OCI-LY7 (cell line): Measurements from ENCODE around the gene DIAPH3. TPM values are rescaled to one million over a fixed set of nuclear protein-coding genes. Genes with fewer than 3 reads are reported as not detected.

Experiments used
- BruUV-seq: library from RNA; stranded (reverse); fragments of 400-500 nt; replicated peaks from 2 replicates; lab custom pipeline; 2021; lab: Mats Ljungman, UMichigan
- CTCF ChIA-PET: fragments of 300-600 bp; sonication (Branson Sonifier 250); formaldehyde crosslinking; loops from one replicate; lab custom pipeline; 2022; ENCODE audit warnings: antibody characterized with exemption; ENCODE audit not compliant: unreplicated experiment; lab: Charles Lee
- POLR2A ChIA-PET: fragments of 300-600 bp; sonication (Branson Sonifier 250); formaldehyde crosslinking; loops from one replicate; lab custom pipeline; 2022; ENCODE audit warnings: antibody characterized with exemption; lab: Charles Lee
- DNase-seq: peaks from one replicate; pipeline ENCODE4 v3.0.0-alpha.2; 2015; ENCODE audit warnings: low spot score
- H2AFZ ChIP-seq: fragments of 200-600 bp; sonication (generic), shearing (Covaris generic); 2 replicates; pipeline ENCODE4 v1.6.1; 2014; ENCODE audit warnings: mild to moderate bottlenecking, antibody characterized with exemption, low read length, moderate library complexity
- H3K27ac ChIP-seq: fragments of 200-600 bp; sonication (generic); 2 replicates; pipeline ENCODE4 v1.5.1; 2014; ENCODE audit warnings: mixed run types, low read depth, mild to moderate bottlenecking, moderate library complexity, low read length, inconsistent platforms; ENCODE audit not compliant: poor library complexity, severe bottlenecking
- H3K36me3 ChIP-seq: fragments of 200-600 bp; sonication (generic); 2 replicates; pipeline ENCODE4 v1.6.1; 2014; ENCODE audit warnings: mild to moderate bottlenecking, antibody characterized with exemption, low read length, moderate library complexity, mixed read lengths; ENCODE audit not compliant: insufficient read depth
- H3K4me1 ChIP-seq: fragments of 200-600 bp; sonication (generic); 2 replicates; pipeline ENCODE4 v1.5.1; 2014; ENCODE audit warnings: mild to moderate bottlenecking, low read length; ENCODE audit not compliant: insufficient read depth, poor library complexity, severe bottlenecking
- H3K4me2 ChIP-seq: fragments of 200-600 bp; sonication (generic); 2 replicates; pipeline ENCODE4 v1.6.1; 2014; ENCODE audit warnings: mild to moderate bottlenecking, low read length
- H3K4me3 ChIP-seq: fragments of 200-600 bp; sonication (generic); 2 replicates; pipeline ENCODE4 v1.5.1; 2014; ENCODE audit warnings: mild to moderate bottlenecking, low read depth, low read length; ENCODE audit not compliant: poor library complexity, severe bottlenecking
- H3K79me2 ChIP-seq: fragments of 200-600 bp; sonication (generic); 2 replicates; pipeline ENCODE4 v1.6.1; 2016; ENCODE audit warnings: low read depth, mild to moderate bottlenecking, low read length, moderate library complexity, mixed read lengths; ENCODE audit not compliant: insufficient read depth
- H3K9me2 ChIP-seq: fragments of 200-600 bp; sonication (generic); 2 replicates; pipeline ENCODE4 v1.6.1; 2016; ENCODE audit warnings: mild to moderate bottlenecking, low read length, mixed read lengths; ENCODE audit not compliant: insufficient read depth
- H3K9me3 ChIP-seq: fragments of 200-600 bp; sonication (generic); 2 replicates; pipeline ENCODE4 v1.6.1; 2014; ENCODE audit warnings: mild to moderate bottlenecking, mixed run types, low read length, mixed read lengths
- H4K20me1 ChIP-seq: fragments of 200-600 bp; sonication (generic); 2 replicates; pipeline ENCODE4 v1.6.1; 2014; ENCODE audit warnings: mild to moderate bottlenecking, antibody characterized with exemption, low read length, moderate library complexity, mixed read lengths; ENCODE audit not compliant: insufficient read depth
- CTCF ChIP-seq: fragments of 200-600 bp; sonication (generic); conservative IDR thresholded peaks from 2 replicates; pipeline ENCODE4 v1.5.1; 2014; ENCODE audit warnings: mild to moderate bottlenecking, antibody characterized with exemption, low read length, moderate library complexity, mixed read lengths
- EZH2phosphoT487 ChIP-seq: fragments of 200-600 bp; sonication (generic); IDR thresholded peaks from 2 replicates; pipeline ENCODE4 v1.6.1; 2018; ENCODE audit warnings: low read depth, borderline replicate concordance, mild to moderate bottlenecking, mixed run types, antibody characterized with exemption, low read length, moderate library complexity, mixed read lengths
- intact Hi-C: fragments of 100-400 bp; cut with micrococcal nuclease; formaldehyde crosslinking; loops from one replicate; pipeline ENCODE4 v1.10.0; 2022; ENCODE audit not compliant: unreplicated experiment
- total RNA-seq, 2 experiments: library from RNA; depleted of rRNA in 1 of 2; stranded (reverse); fragments of >200 nt in 1 of 2; shearing (Covaris generic) in 1 of 2; gene quantifications; 2 replicates each; pipeline ENCODE4 v1.2.3, GENCODE V29; 2014 to 2022

The DIAPH3 gene
- total RNA-seq, 2 experiments from 2014 or later, result 33.5 to 37.2 TPM

- H3K79me2 ChIP-seq, result no peaks in the 10 kb centered on the region
- H3K9me3 ChIP-seq, result no peaks in the 10 kb centered on the region
- no peaks in the 10 kb centered on the region for H3K9me2 ChIP-seq
- no peak overlapping the region for H3K27ac ChIP-seq
- intact Hi-C loops, result no loop called here
- POLR2A ChIA-PET, result interaction anchor here (0.6 to 1.0 kb wide), 3 partner anchors 14 to 312 kb away, joined by 3 read pairs; no protein-coding TSS in a partner anchor
- no peak overlapping the region for H3K4me3 ChIP-seq
- CTCF ChIA-PET, result no interaction called here
- no peaks in the 10 kb centered on the region for H4K20me1 ChIP-seq
- TF ChIP-seq CTCF, result no peak
- TF ChIP-seq EZH2phosphoT487, result no peak
- BruUV-seq, result no TSS peak
- peaks cover 5% of the 10 kb centered on the region for H3K4me1 ChIP-seq
- DNase-seq, result no peak
- no peaks in the 10 kb centered on the region for H3K36me3 ChIP-seq
- no peak overlapping the region for H2AFZ ChIP-seq
- H3K4me2 ChIP-seq, result no peak overlapping the region
Observed at GRCh38 chr13:59733744-59734143, 430.0 kb downstream of the DIAPH3 start.

DNA sequence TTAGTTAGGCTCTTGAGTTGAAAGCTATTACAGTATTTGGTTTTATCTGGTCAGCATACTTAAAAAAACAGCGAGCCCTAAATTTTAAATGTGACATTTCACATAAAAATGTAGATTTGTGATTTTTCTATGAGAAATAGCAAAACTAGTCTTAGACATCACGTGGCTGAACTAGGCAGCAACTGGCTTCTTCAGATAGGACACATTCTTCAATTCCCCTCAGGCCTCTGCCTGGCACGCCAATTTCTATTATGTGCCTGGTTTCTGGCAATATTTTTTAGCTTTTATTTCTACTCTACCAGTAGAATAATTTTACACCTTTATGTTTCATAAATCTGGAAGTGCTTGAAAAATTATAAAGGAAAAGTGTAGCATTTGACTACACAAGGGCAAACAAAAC lies 433.7 kb downstream of the DIAPH3 start:
- BruUV-seq, result no TSS peak

More for the DNA sequence above, 433.7 kb downstream of the DIAPH3 start:
- ChIA-PET POLR2A (interaction anchor here (0.7 to 0.8 kb wide), 3 partner anchors 208 to 641 kb away, joined by 3 read pairs; no protein-coding TSS in a partner anchor), CTCF (no interaction called here)
- TF ChIP-seq CTCF (no peak), EZH2phosphoT487 (no peak)
- Histone ChIP-seq H4K20me1 (no peaks in the 10 kb centered on the region), H3K9me3 (no peaks in the 10 kb centered on the region), H3K36me3 (no peaks in the 10 kb centered on the region), H2AFZ (no peak overlapping the region), H3K4me1 (peaks cover 5% of the 10 kb centered on the region), H3K4me3 (no peak overlapping the region), H3K27ac (no peak overlapping the region), H3K9me2 (no peaks in the 10 kb centered on the region), H3K4me2 (no peak overlapping the region), H3K79me2 (no peaks in the 10 kb centered on the region)
- no peak for DNase-seq
- intact Hi-C loops, result no loop called here
